ENCODE measurements around the gene ASCC1. TPM values are rescaled to one million over a fixed set of nuclear protein-coding genes. Genes with fewer than 3 reads are reported as not detected.

Gene ASCC1
- total RNA-seq, 2 donors from 2014 or later: 15.2 to 30.3 TPM

GRCh38 chr10:72081210-72081609 is 134.9 kb downstream of the ASCC1 start:
- Histone ChIP-seq H3K4me1 (ENCODE audit: control insufficient read depth in 1 of 2, low read depth in 2 of 2) (no peaks in the 10 kb centered on the region), H3K4me3 (no peak overlapping the region), H3K27ac (no peak overlapping the region), H3K27me3 (replicated peaks; ENCODE audit: insufficient read depth) (no peaks in the 10 kb centered on the region), H3K36me3 (no peaks in the 10 kb centered on the region), H3K9me3 (no peaks in the 10 kb centered on the region)
- no peak for TF ChIP-seq CTCF (IDR thresholded peaks at IDR 0.05)
- ATAC-seq (ENCODE audit: insufficient number of reproducible peaks, low FRiP score, low read depth): no peak
- DNase-seq (ENCODE audit: low spot score): no peak

- Histone ChIP-seq H3K4me3 (no peak overlapping the region), H3K4me1 (ENCODE audit: control insufficient read depth in 1 of 2, low read depth in 2 of 2) (no peaks in the 10 kb centered on the region), H3K36me3 (no peaks in the 10 kb centered on the region), H3K9me3 (no peaks in the 10 kb centered on the region), H3K27me3 (replicated peaks; ENCODE audit: insufficient read depth) (no peaks in the 10 kb centered on the region), H3K27ac (no peak overlapping the region)
- DNase-seq (ENCODE audit: low spot score): no peak
- no peak for ATAC-seq (ENCODE audit: insufficient number of reproducible peaks, low FRiP score, low read depth)
- TF ChIP-seq CTCF (IDR thresholded peaks at IDR 0.05): no peak
Observed at GRCh38 chr10:72080042-72080975, 135.8 kb downstream of the ASCC1 start.

GRCh38 chr10:72079356-72079755 is 136.7 kb downstream of the ASCC1 start:
- Histone ChIP-seq H3K27ac (no peak overlapping the region), H3K4me1 (ENCODE audit: control insufficient read depth in 1 of 2, low read depth in 2 of 2) (no peaks in the 10 kb centered on the region), H3K4me3 (no peak overlapping the region), H3K36me3 (no peaks in the 10 kb centered on the region), H3K9me3 (no peaks in the 10 kb centered on the region), H3K27me3 (replicated peaks; ENCODE audit: insufficient read depth) (no peaks in the 10 kb centered on the region)
- ATAC-seq (ENCODE audit: insufficient number of reproducible peaks, low FRiP score, low read depth): no peak
- no peak for DNase-seq (ENCODE audit: low spot score)
- TF ChIP-seq CTCF (IDR thresholded peaks at IDR 0.05): no peak

GRCh38 chr10:72077275-72077990 is 138.6 kb downstream of the ASCC1 start:
- no peak overlapping the region for H3K27ac ChIP-seq
- no peaks in the 10 kb centered on the region for H3K9me3 ChIP-seq
- no peak for TF ChIP-seq CTCF (IDR thresholded peaks at IDR 0.05)
- no peaks in the 10 kb centered on the region for H3K36me3 ChIP-seq
- ATAC-seq (ENCODE audit: insufficient number of reproducible peaks, low FRiP score, low read depth): no peak
- H3K4me3 ChIP-seq: no peak overlapping the region
- no peak for DNase-seq (ENCODE audit: low spot score)
- no peaks in the 10 kb centered on the region for H3K4me1 ChIP-seq (ENCODE audit: control insufficient read depth in 1 of 2, low read depth in 2 of 2)
- H3K27me3 ChIP-seq (replicated peaks; ENCODE audit: insufficient read depth): no peaks in the 10 kb centered on the region

GRCh38 chr10:72076756-72077155 is 139.3 kb downstream of the ASCC1 start:
- no peak for DNase-seq (ENCODE audit: low spot score)
- H3K4me1 ChIP-seq (ENCODE audit: control insufficient read depth in 1 of 2, low read depth in 2 of 2): no peaks in the 10 kb centered on the region
- no peaks in the 10 kb centered on the region for H3K27me3 ChIP-seq (replicated peaks; ENCODE audit: insufficient read depth)
- no peak overlapping the region for H3K27ac ChIP-seq
- no peaks in the 10 kb centered on the region for H3K9me3 ChIP-seq
- no peak overlapping the region for H3K4me3 ChIP-seq
- no peaks in the 10 kb centered on the region for H3K36me3 ChIP-seq
- no peak for TF ChIP-seq CTCF (IDR thresholded peaks at IDR 0.05)
- no peak for ATAC-seq (ENCODE audit: insufficient number of reproducible peaks, low FRiP score, low read depth)
